Peyer's patch (tissue), 4 donors: ENCODE measurements around the gene CCK.

Experiments used
- CTCF ChIP-seq, 6 experiments: fragments of 450-650 bp in 4 of 6; fragments of 200-600 bp in 2 of 6; sonication (generic) in 1 of 6; IDR thresholded peaks; one replicate each; pipeline ENCODE4 v1.5.1; 2017 to 2019; ENCODE audit warnings: antibody characterized with exemption in 6 of 6, mild to moderate bottlenecking in 3 of 6, moderate library complexity in 1 of 6
- POLR2A ChIP-seq, 2 donors: fragments of 450-650 bp; IDR thresholded peaks; one replicate each; pipeline ENCODE4 v1.5.1; 2017; ENCODE audit warnings: antibody characterized with exemption in 2 of 2, mild to moderate bottlenecking in 2 of 2, moderate library complexity in 2 of 2

GRCh38 chr3:42224658-42225421 is 41.1 kb downstream of the CCK start:
- TF ChIP-seq POLR2A (IDR thresholded peaks at IDR 0.05) = no peak
- TF ChIP-seq CTCF (IDR thresholded peaks at IDR 0.05) = no peak
